BJ (cell line): ENCODE measurements around the gene TBC1D21. TPM values are rescaled to one million over a fixed set of nuclear protein-coding genes. Genes with fewer than 3 reads are reported as not detected.

ENCODE experiments used
- CTCF ChIA-PET: fragments of 350-600 bp; formaldehyde crosslinking; extraction: SDS; loops from one replicate; lab custom pipeline; 2021; ENCODE audit warnings: antibody characterized with exemption, inconsistent platforms; lab: Yijun Ruan, JAX
- POLR2A ChIA-PET: fragments of 300-600 bp; sonication (Branson Sonifier 250); formaldehyde crosslinking; extraction: SDS; loops from one replicate; lab custom pipeline; 2021; ENCODE audit warnings: antibody characterized with exemption; lab: Charles Lee
- DNase-seq: peaks from one replicate; pipeline ENCODE4 v3.0.0-alpha.2; 2011; ENCODE audit warnings: low read depth
- H3K27me3 ChIP-seq: 2 replicates; pipeline ENCODE4 v1.6.0; 2011; ENCODE audit warnings: low read length; ENCODE audit not compliant: control insufficient read depth, insufficient read depth
- H3K36me3 ChIP-seq: 2 replicates; pipeline ENCODE4 v1.5.1; 2011; ENCODE audit warnings: low read length; ENCODE audit not compliant: control insufficient read depth, insufficient read depth
- H3K4me3 ChIP-seq: 2 replicates; pipeline ENCODE4 v1.5.1; 2011; ENCODE audit warnings: low read depth, mild to moderate bottlenecking, control low read depth, low read length
- CTCF ChIP-seq: IDR thresholded peaks from 2 replicates; pipeline ENCODE4 v1.5.1; 2011; ENCODE audit warnings: low read depth, mild to moderate bottlenecking, control low read depth, inconsistent platforms, low read length, moderate library complexity; ENCODE audit not compliant: insufficient read depth
- polyA plus RNA-seq: library from polyadenylated mRNA; depleted of rRNA; stranded (reverse); fragments of >200 nt; gene quantifications from 2 replicates; pipeline ENCODE4 v1.2.3, GENCODE V29; 2011

TBC1D21 gene
- polyA plus RNA-seq, 1 experiment: not detected

- DNase-seq: no peak
- no peaks in the 10 kb centered on the region for H3K36me3 ChIP-seq
- TF ChIP-seq CTCF: no peak
- no peak overlapping the region for H3K4me3 ChIP-seq
- H3K27me3 ChIP-seq: peaks cover 28% of the 10 kb centered on the region
- CTCF ChIA-PET: interaction anchor here (1.1 to 1.4 kb wide), 2 partner anchors 35 to 134 kb away, joined by 3 read pairs; no protein-coding TSS in a partner anchor
- POLR2A ChIA-PET: no interaction called here
Observed at GRCh38 chr15:73838831-73839426, 34.4 kb upstream of the TBC1D21 start.

GRCh38 chr15:73839699-73840377 lies 33.5 kb upstream of the TBC1D21 start:
- ChIA-PET POLR2A (no interaction called here), CTCF (no interaction called here)
- no peak overlapping the region for H3K4me3 ChIP-seq
- H3K36me3 ChIP-seq: no peaks in the 10 kb centered on the region
- H3K27me3 ChIP-seq: peaks cover 28% of the 10 kb centered on the region
- no peak for TF ChIP-seq CTCF
- DNase-seq: no peak

- DNase-seq: no peak
- Histone ChIP-seq H3K36me3 (no peaks in the 10 kb centered on the region), H3K27me3 (peaks cover 26% of the 10 kb centered on the region), H3K4me3 (no peak overlapping the region)
- POLR2A ChIA-PET: no interaction called here
- CTCF ChIA-PET: no interaction called here
- no peak for TF ChIP-seq CTCF
Observed at GRCh38 chr15:73840771-73841170, 32.6 kb upstream of the TBC1D21 start.

- DNase-seq: no peak
- no peaks in the 10 kb centered on the region for H3K36me3 ChIP-seq
- TF ChIP-seq CTCF: no peak
- H3K4me3 ChIP-seq: no peak overlapping the region
- H3K27me3 ChIP-seq: peaks cover 26% of the 10 kb centered on the region
- ChIA-PET CTCF (no interaction called here), POLR2A (no interaction called here)
Observed at GRCh38 chr15:73841756-73842725, 31.3 kb upstream of the TBC1D21 start.

GRCh38 chr15:73843787-73844186 lies 29.6 kb upstream of the TBC1D21 start:
- ChIA-PET POLR2A (no interaction called here), CTCF (no interaction called here)
- Histone ChIP-seq H3K36me3 (no peaks in the 10 kb centered on the region), H3K27me3 (peaks cover 26% of the 10 kb centered on the region), H3K4me3 (no peak overlapping the region)
- no peak for TF ChIP-seq CTCF
- no peak for DNase-seq
